ENCODE results near the gene NCAM1. TPM values are rescaled to one million over a fixed set of nuclear protein-coding genes. Genes with fewer than 3 reads are reported as not detected.

NCAM1 gene
- total and polyA plus RNA-seq, 10 donors: 0.41 to 13.2 (median 7.1) TPM

- TF ChIP-seq CTCF (IDR thresholded peaks at IDR 0.05 in 8 of 11, conservative IDR thresholded peaks at IDR 0.05 in 3 of 11) (no peak), POLR2A (IDR thresholded peaks at IDR 0.05) (no peak), POLR2AphosphoS5 (IDR thresholded peaks at IDR 0.05) (no peak)
- Histone ChIP-seq H3K27ac (no peak overlapping the region), H3K4me1 (no peaks in the 10 kb centered on the region), H3K27me3 (replicated peaks in 1 of 7) (peaks cover 0 to 3% (median 0%) of the 10 kb centered on the region in 7 donors), H3K9me3 (no peaks in the 10 kb centered on the region), H3K4me3 (no peak overlapping the region), H3K36me3 (no peaks in the 10 kb centered on the region)
- 54 to 68% (median 60%) methylated on average over 5 of the region's 5 CpGs for WGBS, 5 donors
- no peak for DNase-seq
- intact Hi-C loops (cut with DNase I; ENCODE audit: low total_unique reads): no loop called here
These were observed 216.5 kb downstream of the NCAM1 start for GRCh38 chr11:113177671-113178070.

GRCh38 chr11:113178381-113179070, 217.3 kb downstream of the NCAM1 start:
- Histone ChIP-seq H3K27ac (no peak overlapping the region), H3K27me3 (replicated peaks in 1 of 7) (peaks cover 0 to 3% (median 0%) of the 10 kb centered on the region in 7 donors), H3K9me3 (no peaks in the 10 kb centered on the region), H3K4me3 (no peak overlapping the region), H3K4me1 (no peaks in the 10 kb centered on the region), H3K36me3 (no peaks in the 10 kb centered on the region)
- 80 to 92% (median 88%) methylated on average over 10 of the region's 10 CpGs for WGBS, 5 donors
- DNase-seq: no peak
- TF ChIP-seq POLR2AphosphoS5 (IDR thresholded peaks at IDR 0.05) (no peak), POLR2A (IDR thresholded peaks at IDR 0.05) (no peak), CTCF (IDR thresholded peaks at IDR 0.05 in 8 of 11, conservative IDR thresholded peaks at IDR 0.05 in 3 of 11) (no peak)
- intact Hi-C loops (cut with DNase I; ENCODE audit: low total_unique reads): no loop called here

GRCh38 chr11:113179181-113179704, 218.0 kb downstream of the NCAM1 start:
- intact Hi-C loops (cut with DNase I; ENCODE audit: low total_unique reads): no loop called here
- Histone ChIP-seq H3K4me1 (no peaks in the 10 kb centered on the region), H3K9me3 (no peaks in the 10 kb centered on the region), H3K36me3 (no peaks in the 10 kb centered on the region), H3K27ac (no peak overlapping the region), H3K4me3 (no peak overlapping the region), H3K27me3 (replicated peaks in 1 of 7) (peaks cover 0 to 3% (median 0%) of the 10 kb centered on the region in 7 donors)
- TF ChIP-seq POLR2A (IDR thresholded peaks at IDR 0.05): no peak
- no peak for TF ChIP-seq POLR2AphosphoS5 (IDR thresholded peaks at IDR 0.05)
- TF ChIP-seq CTCF (IDR thresholded peaks at IDR 0.05 in 8 of 11, conservative IDR thresholded peaks at IDR 0.05 in 3 of 11): no peak
- DNase-seq: no peak
- WGBS, 5 donors: 76 to 94% (median 88%) methylated on average over 2 of the region's 2 CpGs

- DNase-seq: no peak
- Histone ChIP-seq H3K4me3 (no peak overlapping the region), H3K36me3 (no peaks in the 10 kb centered on the region), H3K9me3 (no peaks in the 10 kb centered on the region), H3K27ac (no peak overlapping the region), H3K27me3 (replicated peaks in 1 of 7) (peaks cover 0 to 3% (median 0%) of the 10 kb centered on the region in 7 donors), H3K4me1 (no peaks in the 10 kb centered on the region)
- 88 to 94% (median 90%) methylated on average over 5 of the region's 5 CpGs for WGBS, 5 donors
- intact Hi-C loops (cut with DNase I; ENCODE audit: low total_unique reads): no loop called here
- TF ChIP-seq POLR2A (IDR thresholded peaks at IDR 0.05): no peak
These were observed 219.9 kb downstream of the NCAM1 start for GRCh38 chr11:113181094-113181493.

All from spleen (tissue), 11 donors.